ENCODE results near the gene TBC1D1.
"Not testable (repeated sequence)": the region's sequence is repeated elsewhere in the genome, so short reads cannot be mapped to it uniquely, and the experiment has no call there.

TBC1D1 gene

DNA sequence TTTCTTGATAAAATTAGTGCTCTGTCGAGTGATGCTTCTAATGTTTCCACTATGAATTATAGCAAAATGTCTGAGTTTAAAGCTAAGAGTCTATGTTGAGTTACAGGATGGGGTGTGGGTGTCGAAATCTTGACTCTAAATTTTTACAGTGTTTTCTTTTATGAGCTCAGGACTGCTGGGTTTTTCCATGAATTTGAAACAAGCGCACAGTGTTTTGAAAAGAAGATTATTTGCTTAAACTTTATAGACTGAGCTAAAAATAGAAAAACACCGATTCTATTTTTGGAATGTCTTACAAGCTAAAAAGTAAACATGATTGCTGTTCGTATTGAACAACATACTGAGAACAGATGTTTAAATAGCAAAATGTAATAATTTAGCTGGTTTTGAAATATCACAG lies 76.9 kb downstream of the TBC1D1 start:
- DNase-seq: no peak

GRCh38 chr4:37968747-37969146 lies 77.9 kb downstream of the TBC1D1 start:
- no peak for DNase-seq

DNA sequence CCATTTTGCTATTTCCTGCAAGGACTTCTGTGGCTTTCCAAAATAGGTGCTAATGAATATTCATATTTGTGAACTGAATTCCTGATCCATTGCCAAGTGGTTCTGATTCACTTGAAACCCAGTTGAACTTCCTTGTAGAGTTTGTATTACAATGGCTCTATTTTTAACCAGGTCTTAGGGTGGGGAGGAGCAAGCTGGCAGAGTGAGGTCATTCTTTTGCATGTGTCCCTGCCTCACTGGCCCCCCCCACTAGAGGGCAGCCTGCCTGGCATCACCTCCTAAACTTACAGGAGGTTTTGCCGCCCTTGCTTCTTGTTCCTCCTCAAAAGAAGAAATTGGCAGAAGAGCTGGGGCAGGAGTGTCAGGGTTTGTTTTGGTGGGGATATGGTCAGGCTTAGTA lies 79.8 kb downstream of the TBC1D1 start:
- peak; percentile 15 for DNase-seq

GRCh38 chr4:37971202-37971601 lies 80.3 kb downstream of the TBC1D1 start:
- no peak for DNase-seq

- no peak for DNase-seq
Measured at GRCh38 chr4:37973441-37973840, 82.6 kb downstream of the TBC1D1 start.

- not testable (repeated sequence) for DNase-seq
Measured at GRCh38 chr4:37975321-37975822, 84.5 kb downstream of the TBC1D1 start.

DNA sequence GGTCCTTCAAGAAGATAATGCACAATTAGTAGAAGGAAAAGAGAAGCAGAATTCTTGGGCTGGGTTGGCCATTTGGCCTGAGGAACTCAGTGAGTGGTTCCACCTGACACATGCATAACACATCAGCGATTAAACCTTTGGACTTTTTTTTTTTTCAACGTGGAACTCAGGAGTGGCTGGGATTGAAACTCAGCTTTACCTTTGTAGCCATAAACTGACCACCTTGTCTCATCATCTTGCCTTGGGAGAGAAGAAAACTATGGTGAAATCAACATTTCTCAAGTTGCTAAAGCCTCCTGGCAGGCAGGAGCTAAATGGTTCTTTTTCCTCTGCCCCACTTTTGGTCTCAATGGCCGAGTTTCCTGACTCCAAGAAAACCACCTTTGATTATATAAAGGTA lies 85.6 kb downstream of the TBC1D1 start:
- no peak for DNase-seq

GRCh38 chr4:37976991-37977470 lies 86.1 kb downstream of the TBC1D1 start:
- peak; percentile 21 for DNase-seq

DNA sequence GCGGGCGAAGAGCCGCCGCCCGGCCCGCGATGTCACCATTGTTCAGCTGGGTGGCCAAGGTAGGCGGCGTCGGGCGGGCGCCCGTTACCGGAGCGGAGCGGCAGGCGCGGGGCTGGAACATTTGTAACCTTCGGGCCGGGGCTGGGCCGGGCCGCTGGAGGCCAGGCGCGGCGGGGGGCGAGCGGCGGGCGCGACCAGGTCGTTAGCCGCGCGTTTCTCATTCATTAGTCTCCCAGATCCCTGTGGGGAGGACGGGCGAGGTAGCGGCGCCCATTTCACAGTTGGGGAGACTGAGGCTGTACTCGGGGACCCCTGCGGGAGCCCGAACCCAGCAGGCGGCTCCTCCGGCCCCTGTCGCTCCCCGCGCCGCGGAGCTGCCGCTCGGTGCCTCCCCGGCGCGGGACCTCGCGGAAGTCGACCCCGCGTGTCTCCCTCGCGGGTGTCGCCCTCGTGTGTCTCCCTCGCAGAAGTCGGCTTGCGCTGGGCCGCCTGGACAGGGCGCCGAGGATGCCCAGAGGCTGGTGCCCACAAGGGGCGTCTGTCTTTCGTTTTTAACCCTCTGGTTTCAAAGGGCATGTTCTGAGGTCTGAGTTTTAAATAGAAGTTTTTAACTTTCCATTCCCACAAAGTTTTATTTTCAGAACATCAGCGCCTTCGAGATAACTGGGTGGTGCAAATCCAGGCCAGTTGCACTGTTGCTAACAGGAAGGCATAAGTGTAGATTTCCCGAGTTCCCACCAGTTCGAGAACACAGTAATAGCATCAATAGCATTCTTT lies 86.8 kb downstream of the TBC1D1 start:
- DNase-seq: peak; percentile 65

- DNase-seq: peak; percentile 52
Measured at GRCh38 chr4:37978248-37978924, 87.5 kb downstream of the TBC1D1 start.

DNA sequence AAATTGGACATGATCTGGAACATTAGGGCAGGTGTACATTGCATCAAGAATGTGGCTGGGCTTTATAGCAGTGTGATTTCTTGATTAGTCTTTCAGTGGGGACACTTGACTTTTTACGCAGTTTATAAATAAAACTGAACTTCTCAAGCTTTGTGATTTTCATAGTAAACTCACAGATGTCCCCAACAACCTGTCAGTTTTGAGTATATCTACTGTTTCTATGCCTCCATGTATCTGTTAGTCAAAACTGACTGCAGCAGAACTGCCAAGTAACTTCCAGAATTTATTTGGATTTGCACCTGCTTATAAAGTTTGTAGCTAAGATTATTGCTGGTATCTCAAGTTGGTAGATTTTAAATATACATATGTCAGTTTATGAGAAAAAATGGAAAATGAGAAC lies 89.4 kb downstream of the TBC1D1 start:
- no peak for DNase-seq

GRCh38 chr4:37981425-37981824 lies 90.5 kb downstream of the TBC1D1 start:
- no peak for DNase-seq

DNA sequence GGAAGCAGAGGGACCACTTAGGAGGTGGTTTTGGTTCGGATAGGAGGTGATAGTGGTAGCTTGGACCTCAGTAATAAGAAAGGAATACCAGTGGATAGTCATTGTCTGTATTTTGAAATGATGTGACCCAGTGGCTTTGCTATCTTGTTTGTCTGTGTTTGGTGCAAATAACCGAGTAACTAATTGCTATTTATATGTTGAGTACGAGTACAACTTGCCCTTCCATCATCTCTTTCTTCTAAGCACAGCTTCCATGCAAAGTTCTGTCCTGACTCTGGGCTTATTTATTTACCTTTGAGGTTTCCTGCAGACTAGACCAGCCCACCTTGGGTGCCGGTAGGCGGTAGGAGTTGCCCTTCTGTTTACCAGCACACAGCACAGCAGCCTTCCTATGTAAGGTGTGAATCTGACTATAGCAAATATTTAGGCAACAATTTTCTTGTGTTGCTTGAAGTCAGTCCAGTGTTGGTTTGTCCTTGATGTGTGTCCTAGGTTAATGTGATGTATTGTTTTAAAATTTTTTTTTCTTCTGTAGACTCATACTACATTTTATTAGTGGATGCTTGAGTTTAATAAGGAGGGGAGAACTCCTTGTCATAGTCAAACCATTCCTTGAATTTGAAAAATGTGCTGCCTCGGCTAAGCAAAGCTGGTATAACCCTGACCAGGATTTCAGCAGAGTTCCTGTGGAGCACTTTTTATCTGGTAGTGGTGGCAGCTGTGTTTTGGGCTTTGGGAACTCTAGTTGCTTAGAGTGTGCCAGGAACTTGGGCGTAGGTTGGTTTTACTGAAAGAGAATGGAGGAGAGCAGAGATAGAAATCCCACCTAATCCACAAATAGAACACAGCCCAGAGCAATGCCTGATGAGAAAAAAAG lies 91.2 kb downstream of the TBC1D1 start:
- peak; percentile 68 for DNase-seq

GRCh38 chr4:37982736-37983135 lies 91.9 kb downstream of the TBC1D1 start:
- DNase-seq: peak; percentile 53

DNA sequence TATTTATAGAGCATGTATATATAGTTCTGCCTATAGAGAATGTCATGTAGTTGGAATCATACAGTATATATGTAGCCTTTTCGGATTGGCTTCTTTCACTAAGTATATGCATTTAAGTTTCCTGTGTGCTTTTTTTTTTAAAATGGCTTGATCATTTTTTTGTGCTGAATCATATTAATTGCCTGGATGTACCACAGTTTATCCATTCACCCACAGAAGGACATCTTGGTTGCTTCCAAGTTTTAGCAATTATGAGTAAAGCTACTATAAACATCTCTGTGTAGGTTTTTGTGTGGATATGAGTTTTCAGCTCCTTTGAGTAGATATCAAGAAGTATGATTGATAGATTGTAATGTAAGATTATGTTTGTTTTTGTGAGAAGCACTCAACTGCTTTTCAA lies 93.1 kb downstream of the TBC1D1 start:
- DNase-seq: no peak

DNA sequence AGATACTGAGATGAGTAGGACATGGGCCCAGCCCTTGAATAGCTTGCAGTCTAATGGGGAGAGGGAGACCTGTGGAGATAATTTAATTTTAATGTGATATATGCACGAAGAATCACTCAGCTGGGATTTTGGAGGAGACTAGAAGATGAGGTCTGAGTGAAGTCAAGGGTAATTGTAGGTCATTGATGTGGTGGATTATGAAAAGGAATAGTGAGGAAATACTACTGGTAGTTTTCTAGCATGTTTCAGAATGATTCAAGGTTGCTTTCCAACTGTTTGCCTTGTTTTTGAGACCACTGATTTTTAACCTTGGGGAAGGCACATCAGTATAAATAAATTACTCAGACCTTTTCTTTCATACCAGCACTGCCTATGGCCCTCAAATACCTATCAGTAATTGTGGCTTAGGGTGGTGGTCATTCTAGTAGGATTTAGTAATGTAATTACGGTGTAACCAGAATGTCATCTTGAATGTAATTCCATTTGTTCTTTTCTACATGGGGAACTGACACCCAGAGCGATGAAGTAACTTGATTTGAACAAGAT lies 94.9 kb downstream of the TBC1D1 start:
- DNase-seq: no peak

GRCh38 chr4:37988670-37989069 lies 97.8 kb downstream of the TBC1D1 start:
- no peak for DNase-seq

- no peak for DNase-seq
Measured at GRCh38 chr4:37989398-37990260, 98.7 kb downstream of the TBC1D1 start.

- DNase-seq: no peak
Measured at GRCh38 chr4:37990731-37991245, 99.9 kb downstream of the TBC1D1 start.

GRCh38 chr4:37991623-37992410 lies 100.9 kb downstream of the TBC1D1 start:
- DNase-seq: no peak

GRCh38 chr4:37993806-37994205 lies 102.9 kb downstream of the TBC1D1 start:
- no peak for DNase-seq
